ENCODE measurements around the gene CMTM1.
A peak's percentile ranks its signal among the peaks of the same experiment; 100 is the strongest.
"Not testable (repeated sequence)": the region's sequence is repeated elsewhere in the genome, so short reads cannot be mapped to it uniquely, and the experiment has no call there.

The CMTM1 gene

DNA sequence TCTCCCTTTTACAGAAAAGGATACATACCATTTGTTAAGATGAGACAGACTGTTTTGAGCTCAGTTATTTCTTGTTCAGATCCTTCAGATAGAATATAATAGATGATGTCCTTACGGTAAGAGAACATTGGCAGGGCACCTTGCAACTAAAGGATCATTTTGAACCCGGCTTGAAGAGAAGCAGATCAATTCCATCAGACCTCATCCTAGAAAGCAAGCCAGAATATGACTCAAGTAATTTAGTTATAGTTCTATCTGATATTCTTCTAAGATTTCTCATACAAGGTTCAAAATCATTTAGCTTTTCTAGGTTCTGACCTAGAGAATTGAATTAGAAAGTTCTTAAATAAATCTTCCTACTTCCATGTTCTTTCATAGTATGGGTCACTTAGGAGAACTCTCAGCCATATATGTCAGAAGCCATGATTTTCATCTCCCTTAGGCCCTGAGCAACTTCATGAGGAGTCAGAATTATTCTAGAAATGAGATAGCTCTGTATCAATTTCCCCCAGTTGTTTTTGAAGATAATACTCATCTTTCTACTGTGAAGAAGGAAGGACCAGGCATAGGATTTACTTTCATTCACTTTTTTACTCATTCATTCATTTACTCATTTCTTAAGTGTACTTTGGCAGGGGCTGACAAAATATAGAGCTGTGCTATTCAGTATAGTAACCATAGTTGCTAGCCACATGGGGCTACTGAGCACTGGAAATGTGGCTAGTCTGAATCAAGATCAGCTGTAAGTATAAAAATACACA lies 2.5 kb upstream of the CMTM1 start:
- DNase-seq, result no peak

- DNase-seq, result not testable (repeated sequence)
Measured at GRCh38 chr16:66567270-66567669, 1.0 kb downstream of the CMTM1 start.

DNA sequence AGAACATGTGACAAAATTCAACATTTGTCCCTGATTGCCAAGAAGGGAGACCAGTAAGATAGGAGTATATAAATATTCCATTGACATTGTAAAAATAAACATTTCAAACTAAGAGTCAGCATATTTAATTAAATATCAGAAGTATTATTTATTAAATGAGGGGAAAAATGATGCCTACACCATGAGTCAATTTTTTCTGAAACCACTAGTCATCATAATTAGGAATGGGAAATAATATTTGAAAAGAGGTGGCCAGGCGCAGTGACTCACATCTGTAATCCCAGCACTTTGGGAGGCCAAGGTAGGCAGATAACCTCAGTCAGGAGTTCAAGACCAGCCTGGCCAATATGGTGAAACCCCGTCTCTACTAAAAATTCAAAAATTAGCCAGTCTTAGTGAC lies 2.1 kb downstream of the CMTM1 start:
- no peak for DNase-seq

DNA sequence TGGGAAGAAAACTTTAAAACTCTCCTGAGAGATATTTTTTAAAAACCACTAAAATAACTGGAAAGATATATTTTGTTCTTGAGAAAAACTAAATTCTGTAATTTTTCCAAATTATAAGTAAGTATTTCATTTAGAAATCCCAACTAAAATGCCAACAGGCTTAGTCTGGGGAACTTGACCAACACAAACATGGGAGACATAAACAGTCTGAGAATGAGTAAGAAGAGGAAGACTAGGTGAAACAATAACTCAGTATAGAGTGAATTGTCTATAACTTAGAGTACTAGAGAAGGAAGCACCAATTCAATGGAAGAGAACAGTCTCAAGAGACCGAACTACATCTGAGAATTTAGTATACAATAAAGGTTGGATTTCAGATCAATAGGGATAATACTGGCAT lies 2.9 kb downstream of the CMTM1 start:
- no peak for DNase-seq

DNA sequence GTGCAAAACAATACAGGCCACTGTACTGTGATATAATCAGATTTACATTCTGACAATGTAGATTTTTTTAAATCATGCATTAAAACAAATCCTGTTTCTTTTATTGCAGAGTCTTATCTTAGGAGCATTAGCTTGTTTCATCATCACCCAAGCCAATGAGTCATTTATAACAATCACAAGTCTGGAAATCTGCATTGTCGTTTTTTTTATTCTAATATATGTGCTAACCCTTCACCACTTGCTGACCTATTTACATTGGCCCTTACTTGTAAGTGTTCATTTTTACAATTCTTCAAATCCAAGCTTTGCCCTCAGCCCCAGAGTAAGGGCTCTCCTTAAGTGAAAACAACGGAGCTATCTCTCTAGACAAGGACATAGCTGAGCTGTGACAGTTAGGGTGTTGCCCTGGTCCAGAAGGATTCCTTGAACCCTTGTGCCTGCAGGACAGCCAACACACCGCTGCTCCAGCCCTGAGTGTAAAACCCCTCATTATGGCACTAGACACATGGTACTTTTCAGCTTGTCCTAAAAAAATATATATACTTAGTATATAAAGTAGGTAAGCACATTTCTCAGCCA lies 3.7 kb downstream of the CMTM1 start:
- no peak for DNase-seq

DNA sequence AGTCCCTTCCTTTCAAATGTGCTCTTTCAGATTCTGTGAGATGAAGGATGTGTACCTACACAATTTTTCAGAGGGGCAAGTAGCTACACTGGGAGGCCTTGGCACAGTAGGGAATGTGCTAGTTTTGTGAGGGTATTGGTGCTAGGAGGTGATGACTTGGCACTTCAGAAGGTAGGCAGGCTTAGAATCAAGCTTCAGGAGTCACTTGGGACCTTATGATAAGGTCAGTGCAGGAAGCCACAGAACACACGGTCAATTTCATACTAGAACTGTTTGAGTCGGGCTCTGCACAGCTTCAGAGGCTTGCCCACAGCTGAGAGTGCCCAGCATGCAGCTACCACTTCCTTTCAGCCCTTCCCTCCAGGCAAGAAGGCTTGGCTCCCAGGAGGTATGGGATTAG lies 6.1 kb downstream of the CMTM1 start:
- no peak for DNase-seq

GRCh38 chr16:66574081-66574480 lies 7.8 kb downstream of the CMTM1 start:
- no peak for DNase-seq

- no peak for DNase-seq
Measured at GRCh38 chr16:66574531-66574930, 8.3 kb downstream of the CMTM1 start.

DNA sequence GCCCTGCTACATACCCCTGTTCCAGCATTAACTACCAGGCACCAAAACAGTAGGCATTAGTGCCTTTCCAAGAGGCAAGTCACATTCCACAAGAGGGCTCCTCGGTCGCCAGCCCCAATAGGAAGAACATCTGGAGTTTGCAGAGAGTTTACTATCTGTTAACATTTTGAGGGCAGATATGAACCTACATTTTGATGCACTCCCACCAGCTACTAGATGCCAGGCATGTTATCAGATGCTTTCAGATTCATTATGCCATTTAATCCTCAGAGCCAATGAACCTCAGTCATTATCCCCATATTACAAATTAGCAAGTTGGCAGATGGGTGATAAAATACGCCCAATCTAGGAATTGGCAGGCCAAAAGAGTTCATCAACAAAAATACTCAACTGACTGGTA lies 8.8 kb downstream of the CMTM1 start:
- DNase-seq, result no peak

GRCh38 chr16:66576296-66576695 lies 10.1 kb downstream of the CMTM1 start:
- DNase-seq, result no peak

DNA sequence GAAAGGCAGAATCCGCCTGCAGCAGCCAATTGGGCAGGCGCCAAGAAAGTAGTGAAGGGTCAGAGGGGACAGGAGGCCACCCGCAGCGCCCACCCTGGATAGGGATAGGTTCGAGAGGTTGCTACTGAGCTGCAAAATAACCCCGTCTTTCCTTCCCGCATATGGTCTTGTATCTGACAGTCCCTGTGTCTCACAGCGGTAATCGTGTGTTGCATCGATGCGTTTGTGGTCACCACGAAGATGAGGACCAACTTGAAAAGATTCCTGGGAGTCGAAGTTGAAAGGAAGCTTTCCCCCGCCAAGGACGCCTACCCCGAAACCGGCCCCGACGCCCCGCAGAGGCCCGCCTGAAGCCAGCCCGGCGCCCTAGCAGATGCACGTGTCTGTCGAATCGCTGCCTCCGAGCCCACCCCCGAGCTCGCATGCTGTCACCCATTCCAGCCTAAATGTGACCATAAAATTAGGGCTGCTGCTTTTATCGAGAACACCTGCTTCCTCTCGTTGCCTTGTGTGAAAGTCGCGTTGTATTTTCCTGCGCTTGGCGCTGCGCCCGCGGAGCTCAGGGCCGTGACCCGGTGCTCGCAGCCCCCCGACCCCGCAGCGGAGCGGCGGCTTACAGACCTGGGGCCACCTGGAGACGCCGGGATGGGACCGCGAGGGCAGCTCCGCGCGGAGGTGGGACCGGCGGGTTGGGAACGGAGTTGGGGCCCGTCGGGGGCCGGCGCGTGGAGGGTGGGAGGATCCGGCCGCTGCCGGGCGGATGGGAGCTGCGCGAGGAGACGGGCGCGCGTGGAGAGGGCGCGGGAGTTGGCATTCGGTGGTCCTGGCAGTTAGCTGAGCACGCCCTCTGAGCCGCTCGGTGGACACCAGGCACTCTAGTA lies 12.7 kb downstream of the CMTM1 start, which contains the start of gene CMTM2:
Gene CMTM2 (plus strand): TSS at position 813 of the 881 bp plus-strand sequence. CDS start 145 bp downstream, outside the sequence.
- DNase-seq, result peak; percentile 26

DNA sequence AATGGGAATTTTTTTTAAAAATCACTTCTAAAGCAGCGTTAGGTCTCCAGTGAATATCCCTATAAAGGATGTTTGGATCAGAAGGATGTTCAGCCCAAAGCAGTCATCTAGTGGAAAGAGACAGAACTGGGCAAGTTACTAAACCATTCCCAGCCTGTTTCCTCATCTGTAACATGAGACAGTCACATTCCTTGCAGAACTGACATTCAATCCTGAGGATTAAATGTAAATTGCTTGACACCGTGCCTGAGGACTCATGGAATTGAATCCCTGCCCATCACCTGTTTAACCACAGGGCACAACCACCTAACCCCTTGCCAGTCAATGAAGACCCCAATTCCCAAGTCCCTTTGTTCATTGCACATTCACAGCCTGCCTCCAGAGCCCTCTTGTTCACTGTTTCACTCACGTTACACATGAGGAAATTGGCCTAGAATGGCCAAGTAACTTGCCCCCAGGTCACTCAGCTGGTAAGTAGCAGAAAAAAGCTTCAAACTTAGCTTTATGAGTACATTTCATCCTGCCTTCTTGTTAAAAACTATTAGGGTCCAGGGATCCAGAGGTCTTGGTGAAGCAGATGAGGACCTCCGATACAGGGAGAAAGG lies 14.5 kb downstream of the CMTM1 start:
- no peak for DNase-seq

DNA sequence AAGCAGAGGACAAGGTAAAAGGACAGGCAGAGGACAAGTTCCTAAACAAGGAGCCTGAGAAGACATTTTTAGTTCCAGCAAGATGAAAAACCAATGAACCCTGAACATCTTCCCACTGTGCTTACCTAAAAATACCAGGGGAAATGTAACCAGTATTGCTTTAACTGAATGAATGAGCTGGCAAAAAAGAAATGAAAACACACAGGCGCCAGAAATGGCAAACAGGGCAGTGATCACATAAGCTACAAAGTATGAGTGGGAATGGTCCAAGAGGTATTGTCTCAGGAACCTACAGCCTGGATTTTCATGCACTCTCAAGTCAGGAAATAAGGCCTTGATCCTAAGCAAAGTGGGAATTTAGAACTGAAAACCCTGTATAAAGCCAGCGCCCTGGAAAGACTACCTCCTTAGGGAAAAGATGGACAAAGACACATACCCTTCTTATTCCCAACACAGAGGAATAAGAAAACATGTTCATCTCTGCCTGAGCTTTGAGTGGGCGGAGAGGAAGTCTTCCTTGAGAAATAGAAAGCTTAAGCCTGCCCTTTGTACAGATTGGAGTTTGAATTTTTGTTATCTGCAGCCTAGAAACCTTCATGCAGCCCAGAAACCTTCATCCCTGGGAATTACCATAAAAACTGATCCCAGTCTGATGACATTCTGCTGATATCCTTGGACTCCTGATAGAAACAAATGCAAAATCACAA lies 15.2 kb downstream of the CMTM1 start:
- no peak for DNase-seq

DNA sequence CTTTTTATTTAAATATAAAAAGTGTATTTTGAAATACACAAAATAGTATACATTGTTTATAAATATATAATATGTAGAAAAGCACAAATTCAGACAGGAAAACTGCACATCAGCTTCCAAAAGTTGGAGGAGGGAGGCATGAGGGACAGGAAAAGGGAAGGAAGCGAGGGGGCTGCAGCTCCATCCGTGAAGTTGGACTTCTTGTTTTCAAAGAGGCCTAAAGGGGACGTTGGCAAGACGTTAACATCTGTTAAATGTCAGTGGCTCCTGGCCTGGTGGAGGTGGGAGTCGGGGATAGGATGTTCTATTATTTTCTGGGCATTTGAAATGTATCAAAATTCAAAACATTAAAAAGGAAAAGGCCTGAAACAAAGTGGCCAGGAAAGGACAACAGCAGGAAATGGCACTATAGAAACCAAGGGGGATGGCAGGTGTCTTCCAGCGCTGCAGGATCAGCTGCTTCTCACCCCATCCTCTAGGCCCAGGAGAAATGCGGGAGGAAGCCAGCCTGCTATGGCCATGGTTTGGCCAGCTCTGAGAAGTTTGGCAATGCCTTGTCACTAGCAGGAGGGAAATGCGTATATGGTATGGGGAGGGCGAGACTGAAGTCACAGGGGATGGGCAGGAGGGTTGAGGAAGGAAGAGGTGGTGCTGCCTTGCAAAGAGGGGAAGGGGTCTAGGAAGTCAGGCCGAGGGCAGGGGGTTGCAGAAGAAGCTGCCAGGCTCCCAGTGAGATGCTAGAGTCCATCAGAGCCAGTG lies 19.4 kb downstream of the CMTM1 start:
- no peak for DNase-seq

DNA sequence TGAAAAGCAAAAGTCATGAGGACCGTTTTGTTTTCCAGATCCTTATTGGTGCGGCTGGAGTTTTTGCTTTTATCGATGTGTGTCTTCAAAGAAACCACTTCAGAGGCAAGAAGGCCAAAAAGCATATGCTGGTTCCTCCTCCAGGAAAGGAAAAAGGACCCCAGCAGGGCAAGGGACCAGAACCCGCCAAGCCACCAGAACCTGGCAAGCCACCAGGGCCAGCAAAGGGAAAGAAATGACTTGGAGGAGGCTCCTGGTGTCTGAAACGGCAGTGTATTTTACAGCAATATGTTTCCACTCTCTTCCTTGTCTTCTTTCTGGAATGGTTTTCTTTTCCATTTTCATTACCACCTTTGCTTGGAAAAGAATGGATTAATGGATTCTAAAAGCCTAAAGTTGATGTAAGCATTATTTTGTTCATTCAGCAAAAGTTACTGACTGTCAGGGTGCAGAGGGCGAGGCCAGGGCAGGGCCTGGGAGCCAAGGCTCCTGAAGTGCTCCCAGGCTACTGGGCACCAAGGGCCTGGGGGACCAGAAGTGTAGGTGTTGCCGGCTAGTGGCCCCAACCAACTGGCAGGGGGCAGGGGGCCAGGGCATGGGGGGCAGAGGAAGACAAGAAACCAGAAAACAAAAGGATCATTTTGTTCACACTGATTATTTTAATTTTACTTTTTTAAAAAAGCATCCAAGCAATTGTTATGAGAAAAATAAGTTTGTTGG lies 21.8 kb downstream of the CMTM1 start:
- DNase-seq, result no peak

- DNase-seq, result peak; percentile 62
Measured at GRCh38 chr16:66588981-66589713, 22.9 kb downstream of the CMTM1 start.

GRCh38 chr16:66590322-66590721 lies 24.1 kb downstream of the CMTM1 start:
- DNase-seq, result no peak

DNA sequence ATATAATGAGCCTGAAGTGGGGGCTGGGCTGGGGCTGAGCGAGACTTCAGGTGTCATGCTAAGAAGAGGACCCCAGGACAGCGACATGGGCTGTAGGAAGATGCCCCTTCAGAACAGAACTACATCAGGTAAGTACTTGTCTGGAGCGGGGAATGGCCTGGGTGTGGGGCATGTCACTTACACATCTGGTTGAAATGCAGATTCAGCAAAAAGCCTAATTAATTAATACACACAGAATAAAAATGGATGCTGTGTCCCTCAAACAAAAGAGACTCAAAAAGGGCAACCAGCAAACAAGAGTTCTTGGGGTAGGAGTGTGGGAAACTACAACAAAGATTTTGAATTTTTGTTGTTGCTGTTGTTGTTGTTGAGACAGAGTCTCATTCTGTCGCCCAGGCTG lies 24.8 kb downstream of the CMTM1 start:
- DNase-seq, result no peak

GRCh38 chr16:66592241-66592640 lies 26.0 kb downstream of the CMTM1 start:
- no peak for DNase-seq

GRCh38 chr16:66592814-66593213 lies 26.6 kb downstream of the CMTM1 start:
- DNase-seq, result no peak
